ENCODE results near the gene BPIFB4. TPM values are rescaled to one million over a fixed set of nuclear protein-coding genes. Genes with fewer than 3 reads are reported as not detected.

BPIFB4 gene
- total and polyA plus RNA-seq, 8 donors, result not detected

- Histone ChIP-seq H3K36me3 (no peaks in the 10 kb centered on the region), H3K27me3 (peaks cover 0 to 19% of the 10 kb centered on the region in 2 donors), H3K4me3 (no peak overlapping the region), H3K4me1 (no peaks in the 10 kb centered on the region), H3K9me3 (no peaks in the 10 kb centered on the region), H3K27ac (no peak overlapping the region)
- intact Hi-C loops (cut with DNase I), result no loop called here
- no peak for TF ChIP-seq CTCF (IDR thresholded peaks at IDR 0.05)
- DNase-seq, result no peak
- no peak for ATAC-seq
Observed at GRCh38 chr20:33075281-33075680, 4.2 kb upstream of the BPIFB4 start.

GRCh38 chr20:33076662-33077372, 2.6 kb upstream of the BPIFB4 start:
- Histone ChIP-seq H3K9me3 (no peaks in the 10 kb centered on the region), H3K27ac (no peak overlapping the region), H3K27me3 (peaks cover 0 to 19% of the 10 kb centered on the region in 2 donors), H3K4me3 (no peak overlapping the region), H3K4me1 (no peaks in the 10 kb centered on the region), H3K36me3 (no peaks in the 10 kb centered on the region)
- peak in 1 of 2 donors; percentile 16 for TF ChIP-seq CTCF (IDR thresholded peaks at IDR 0.05)
- ATAC-seq, result no peak
- DNase-seq, result no peak
- intact Hi-C loops (cut with DNase I), result no loop called here

GRCh38 chr20:33081411-33082154, 2.1 kb downstream of the BPIFB4 start:
- TF ChIP-seq CTCF (IDR thresholded peaks at IDR 0.05), result no peak
- ATAC-seq, result peak; percentile 71

GRCh38 chr20:33082546-33082945, 3.1 kb downstream of the BPIFB4 start:
- DNase-seq (no peak), ATAC-seq (no peak)
- Histone ChIP-seq H3K9me3 (no peaks in the 10 kb centered on the region), H3K36me3 (no peaks in the 10 kb centered on the region), H3K4me1 (no peaks in the 10 kb centered on the region), H3K4me3 (no peak overlapping the region), H3K27me3 (no peaks in the 10 kb centered on the region), H3K27ac (no peak overlapping the region)
- intact Hi-C loops (cut with DNase I), result no loop called here
- no peak for TF ChIP-seq CTCF (IDR thresholded peaks at IDR 0.05)

More at GRCh38 chr20:33081411-33082154, 2.1 kb downstream of the BPIFB4 start:
- Histone ChIP-seq H3K27me3 (peaks cover 0 to 3% of the 10 kb centered on the region in 2 donors), H3K9me3 (no peaks in the 10 kb centered on the region), H3K36me3 (no peaks in the 10 kb centered on the region), H3K4me3 (no peak overlapping the region), H3K4me1 (no peaks in the 10 kb centered on the region), H3K27ac (no peak overlapping the region)
- intact Hi-C loops (cut with DNase I), result no loop called here
- no peak for DNase-seq

- ATAC-seq (no peak), DNase-seq (no peak)
- H3K4me3 ChIP-seq, result no peak overlapping the region
- H3K27ac ChIP-seq, result no peak overlapping the region
- H3K4me1 ChIP-seq, result no peaks in the 10 kb centered on the region
- H3K36me3 ChIP-seq, result no peaks in the 10 kb centered on the region
- H3K9me3 ChIP-seq, result no peaks in the 10 kb centered on the region
- intact Hi-C loops (cut with DNase I), result no loop called here
- TF ChIP-seq CTCF (IDR thresholded peaks at IDR 0.05), result no peak
- H3K27me3 ChIP-seq, result no peaks in the 10 kb centered on the region
Observed at GRCh38 chr20:33083544-33084340, 4.3 kb downstream of the BPIFB4 start.
